GM21526 (cell line): ENCODE results near the gene MED6.

Experiments
- ATAC-seq: cut with Tn5 transposase; IDR thresholded peaks from one replicate; pipeline ENCODE4 v1.9.1; 2021; ENCODE audit warnings: moderate library complexity; ENCODE audit not compliant: unreplicated experiment, low FRiP score

The MED6 gene

GRCh38 chr14:70601162-70601561, 707 bp upstream of the MED6 start:
- no peak for ATAC-seq

- ATAC-seq, result no peak
Measured at GRCh38 chr14:70599345-70599744, 1.1 kb downstream of the MED6 start.

DNA sequence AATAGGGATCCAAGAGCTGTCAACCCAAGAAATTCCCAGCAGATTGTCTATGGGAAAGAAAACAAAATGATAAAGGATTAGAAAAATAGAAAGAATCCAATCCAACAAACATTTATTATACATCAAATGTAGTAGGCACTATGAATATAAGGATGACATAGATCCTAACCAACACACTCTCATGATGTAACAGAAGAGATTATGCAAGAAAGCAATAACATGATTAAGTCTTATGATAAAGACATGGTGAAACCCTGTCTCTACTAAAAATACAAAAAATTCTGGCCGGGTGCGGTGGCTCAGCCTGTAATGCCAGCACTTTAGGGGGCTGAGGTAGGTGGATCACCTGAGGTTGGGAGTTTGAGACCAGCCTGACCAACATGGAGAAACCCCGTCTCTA, 2.7 kb downstream of the MED6 start:
- ATAC-seq, result no peak

GRCh38 chr14:70595443-70596185, 4.8 kb downstream of the MED6 start:
- ATAC-seq, result no peak

DNA sequence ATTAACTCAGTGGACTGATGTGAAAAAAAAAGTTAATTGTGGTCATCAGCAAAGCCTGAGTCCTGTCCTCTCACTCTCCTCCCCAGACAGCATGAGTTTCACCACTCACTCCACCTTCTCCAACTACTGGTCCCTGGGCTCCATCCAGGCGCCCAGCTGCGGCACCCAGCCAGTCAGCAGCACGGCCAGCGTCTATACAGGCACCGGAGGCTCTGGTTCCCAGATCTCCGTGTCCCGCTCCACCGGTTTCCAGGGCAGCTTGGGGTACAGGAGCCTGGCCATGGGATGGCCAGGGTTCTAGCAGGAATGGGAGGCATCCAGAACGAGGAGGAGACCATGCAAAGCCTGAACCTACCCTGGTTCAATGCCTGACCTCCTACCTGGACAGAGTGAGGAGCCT, 6.0 kb downstream of the MED6 start:
- no peak for ATAC-seq

GRCh38 chr14:70585231-70585630, 15.2 kb downstream of the MED6 start:
- no peak for ATAC-seq

GRCh38 chr14:70576891-70577290, 23.6 kb downstream of the MED6 start:
- no peak for ATAC-seq

- no peak for ATAC-seq
Measured at GRCh38 chr14:70573050-70573449, 27.4 kb downstream of the MED6 start.

GRCh38 chr14:70571139-70571538, 29.3 kb downstream of the MED6 start:
- no peak for ATAC-seq

- no peak for ATAC-seq
Measured at GRCh38 chr14:70567791-70568190, 32.7 kb downstream of the MED6 start.

DNA sequence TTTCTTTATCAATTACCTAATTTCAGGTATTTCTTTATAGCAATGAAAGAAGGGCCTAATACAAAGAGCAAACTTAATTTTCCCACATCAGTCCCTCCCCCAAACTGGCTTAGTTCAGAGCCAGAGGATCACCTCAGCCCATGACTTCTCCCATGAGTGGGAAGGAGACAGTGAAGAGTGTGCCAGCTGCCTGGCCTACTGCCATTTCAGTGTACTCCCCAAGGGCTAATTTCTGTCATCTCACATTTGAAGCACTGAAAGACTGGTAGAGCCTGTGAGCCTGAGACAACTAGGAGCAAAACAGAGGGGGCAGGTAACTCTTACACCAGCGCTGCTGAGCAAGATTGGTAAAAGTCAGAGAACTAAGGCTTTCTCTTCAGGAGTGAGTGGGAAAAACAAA, 36.6 kb downstream of the MED6 start:
- ATAC-seq, result no peak

DNA sequence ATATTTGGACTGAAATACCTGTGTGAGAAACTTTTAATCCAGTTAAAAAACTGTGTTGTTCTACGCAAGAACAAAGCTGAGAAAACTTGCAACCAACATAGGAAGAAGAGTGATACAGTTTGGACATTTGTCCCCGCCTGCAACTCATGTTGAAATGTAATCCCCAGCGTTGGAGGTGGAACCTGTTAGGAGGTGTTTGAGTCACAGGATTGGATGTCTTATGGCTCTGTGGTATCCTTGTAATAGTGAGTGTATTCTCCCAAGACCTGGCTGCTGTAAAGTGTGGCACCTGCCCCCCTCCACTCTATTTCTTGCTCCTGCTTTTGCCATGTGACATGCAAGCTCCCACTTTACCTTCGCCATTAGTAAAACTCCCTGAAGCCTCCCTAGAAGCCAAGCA, 37.0 kb downstream of the MED6 start:
- no peak for ATAC-seq

GRCh38 chr14:70558356-70558755, 42.1 kb downstream of the MED6 start:
- no peak for ATAC-seq

DNA sequence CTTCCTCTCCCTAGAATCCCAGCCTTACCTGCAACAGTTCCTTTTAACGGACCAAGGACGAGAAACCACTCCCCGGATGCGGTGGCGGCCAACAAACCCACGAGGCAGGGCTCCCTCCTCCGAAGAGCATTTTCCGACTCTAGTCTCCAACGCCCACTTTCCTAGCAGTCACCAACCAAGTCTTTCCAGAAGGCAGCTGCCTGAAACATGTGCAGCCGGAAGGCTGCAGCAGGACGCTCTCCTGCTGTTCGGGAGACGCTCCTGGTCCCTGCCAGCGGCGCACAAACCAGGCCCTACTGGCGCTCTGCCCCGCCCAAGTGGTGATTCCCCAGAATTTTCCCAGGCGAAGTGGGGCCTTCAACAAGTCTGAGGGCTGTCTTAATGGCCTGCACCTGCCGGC, 44.6 kb downstream of the MED6 start:
- ATAC-seq, result no peak

- no peak for ATAC-seq
Measured at GRCh38 chr14:70538087-70538486, 62.4 kb downstream of the MED6 start.

DNA sequence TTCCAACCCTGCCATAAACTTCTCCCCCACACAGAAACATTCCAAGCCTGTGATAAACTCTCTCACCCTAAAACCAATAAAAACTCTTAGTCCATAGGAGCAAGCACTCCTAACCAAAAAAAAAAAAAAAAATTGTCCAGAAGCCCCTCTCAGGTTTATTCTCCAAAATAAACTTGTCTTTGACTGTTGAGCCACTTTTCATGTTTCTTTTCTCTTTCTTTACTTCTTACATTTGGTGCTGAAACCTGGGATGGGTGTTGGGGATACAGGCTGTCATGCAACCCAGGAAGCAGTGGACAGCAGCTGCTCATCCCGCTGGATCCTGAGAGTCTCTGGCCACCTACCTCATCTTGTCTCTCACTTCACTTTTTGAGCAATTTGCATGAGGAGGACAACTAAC, 63.6 kb downstream of the MED6 start:
- ATAC-seq, result no peak

DNA sequence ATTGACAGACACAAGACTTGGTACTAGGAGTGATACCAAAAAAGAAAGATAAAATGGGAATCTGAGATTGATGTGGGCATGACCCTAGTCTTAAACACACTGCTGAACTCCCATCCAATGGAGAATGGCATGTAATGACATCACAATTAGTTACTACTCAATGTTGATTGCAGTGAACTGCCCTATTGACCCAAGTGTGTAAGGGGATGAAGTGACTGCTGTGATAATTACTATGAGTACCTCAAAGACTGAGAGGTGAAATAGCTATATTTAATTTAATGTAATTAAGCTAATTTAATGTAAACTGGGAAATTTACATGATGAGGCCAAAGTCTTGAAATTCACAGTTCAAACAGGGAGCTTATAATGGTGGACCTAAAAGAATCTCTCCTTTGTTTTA, 65.6 kb downstream of the MED6 start, which contains the start of gene ADAM20:
Gene ADAM20, minus strand, starts transcription at position 101 of the 400 bp plus-strand sequence. CDS start 10,247 bp downstream, outside the sequence.
- ATAC-seq, result no peak
